ENCODE results near the gene TRAPPC10.

The TRAPPC10 gene

DNA sequence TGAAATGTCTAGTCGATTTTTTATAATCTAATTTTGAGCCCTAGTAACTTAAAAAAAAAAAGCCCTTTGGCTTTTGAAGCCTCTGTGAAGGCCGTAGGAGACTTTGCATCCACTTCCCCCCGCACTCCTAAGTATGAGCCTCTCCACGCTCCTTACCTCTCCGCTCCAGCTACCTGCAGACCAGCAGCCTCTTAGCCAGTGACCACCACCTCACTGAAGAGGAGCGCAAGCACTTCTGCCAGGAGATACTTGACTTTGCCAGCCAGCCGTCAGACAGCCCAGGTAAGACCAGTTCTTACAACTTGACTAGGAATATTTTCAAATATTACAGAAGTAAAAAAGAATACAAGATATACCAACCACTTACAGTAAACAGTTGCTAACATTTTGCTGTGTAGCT is 67.7 kb downstream of the TRAPPC10 start:
- no peak for DNase-seq
- H3K27me3 ChIP-seq, result no peaks in the 10 kb centered on the region
- peaks cover 62% of the 10 kb centered on the region for H3K36me3 ChIP-seq
- TF ChIP-seq, protein P1, sequence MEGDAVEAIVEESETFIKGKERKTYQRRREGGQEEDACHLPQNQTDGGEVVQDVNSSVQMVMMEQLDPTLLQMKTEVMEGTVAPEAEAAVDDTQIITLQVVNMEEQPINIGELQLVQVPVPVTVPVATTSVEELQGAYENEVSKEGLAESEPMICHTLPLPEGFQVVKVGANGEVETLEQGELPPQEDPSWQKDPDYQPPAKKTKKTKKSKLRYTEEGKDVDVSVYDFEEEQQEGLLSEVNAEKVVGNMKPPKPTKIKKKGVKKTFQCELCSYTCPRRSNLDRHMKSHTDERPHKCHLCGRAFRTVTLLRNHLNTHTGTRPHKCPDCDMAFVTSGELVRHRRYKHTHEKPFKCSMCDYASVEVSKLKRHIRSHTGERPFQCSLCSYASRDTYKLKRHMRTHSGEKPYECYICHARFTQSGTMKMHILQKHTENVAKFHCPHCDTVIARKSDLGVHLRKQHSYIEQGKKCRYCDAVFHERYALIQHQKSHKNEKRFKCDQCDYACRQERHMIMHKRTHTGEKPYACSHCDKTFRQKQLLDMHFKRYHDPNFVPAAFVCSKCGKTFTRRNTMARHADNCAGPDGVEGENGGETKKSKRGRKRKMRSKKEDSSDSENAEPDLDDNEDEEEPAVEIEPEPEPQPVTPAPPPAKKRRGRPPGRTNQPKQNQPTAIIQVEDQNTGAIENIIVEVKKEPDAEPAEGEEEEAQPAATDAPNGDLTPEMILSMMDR (IDR thresholded peaks at IDR 0.05; ENCODE audit: low read depth, low read length), result no peak
- H3K4me1 ChIP-seq, result no peaks in the 10 kb centered on the region
- H3K9me3 ChIP-seq, result no peaks in the 10 kb centered on the region
- H3K4me3 ChIP-seq (ENCODE audit: low read depth, low read length), result no peak overlapping the region

DNA sequence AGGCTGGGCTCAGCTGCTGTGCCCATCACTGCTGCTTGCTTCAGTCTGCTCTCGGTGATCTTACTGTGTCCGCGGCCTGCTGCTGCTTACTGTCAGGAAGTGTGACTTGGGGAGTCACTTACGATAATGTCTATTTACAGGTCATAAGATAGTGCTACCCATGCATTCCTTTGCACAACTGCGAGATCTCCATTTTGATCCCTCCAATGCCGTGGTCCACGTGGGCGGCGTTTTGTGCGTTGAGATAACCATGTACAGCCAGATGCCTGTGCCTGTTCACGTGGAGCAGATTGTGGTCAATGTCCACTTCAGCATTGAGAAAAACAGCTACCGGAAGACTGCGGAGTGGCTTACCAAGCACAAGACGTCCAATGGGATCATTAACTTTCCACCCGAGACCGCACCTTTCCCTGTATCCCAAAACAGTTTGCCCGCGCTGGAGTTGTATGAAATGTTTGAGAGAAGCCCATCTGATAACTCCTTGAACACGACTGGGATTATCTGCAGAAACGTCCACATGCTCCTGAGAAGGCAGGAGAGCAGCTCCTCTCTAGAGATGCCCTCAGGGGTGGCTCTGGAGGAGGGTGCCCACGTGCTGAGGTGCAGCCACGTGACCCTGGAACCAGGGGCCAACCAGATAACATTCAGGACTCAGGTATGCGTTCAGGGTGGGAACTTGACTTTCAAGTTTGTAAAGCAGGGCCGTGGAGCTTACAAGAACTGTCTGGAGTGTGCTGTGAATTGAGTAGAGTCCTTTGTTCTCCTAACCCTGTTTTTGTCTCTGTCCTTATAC is 70.7 kb downstream of the TRAPPC10 start:
- Histone ChIP-seq H3K36me3 (peaks cover 66% of the 10 kb centered on the region), H3K9me3 (no peaks in the 10 kb centered on the region), H3K4me3 (ENCODE audit: low read depth, low read length) (no peak overlapping the region), H3K27me3 (no peaks in the 10 kb centered on the region), H3K4me1 (no peaks in the 10 kb centered on the region)
- no peak for DNase-seq
- TF ChIP-seq, protein P1 (IDR thresholded peaks at IDR 0.05; ENCODE audit: low read depth, low read length), result no peak

DNA sequence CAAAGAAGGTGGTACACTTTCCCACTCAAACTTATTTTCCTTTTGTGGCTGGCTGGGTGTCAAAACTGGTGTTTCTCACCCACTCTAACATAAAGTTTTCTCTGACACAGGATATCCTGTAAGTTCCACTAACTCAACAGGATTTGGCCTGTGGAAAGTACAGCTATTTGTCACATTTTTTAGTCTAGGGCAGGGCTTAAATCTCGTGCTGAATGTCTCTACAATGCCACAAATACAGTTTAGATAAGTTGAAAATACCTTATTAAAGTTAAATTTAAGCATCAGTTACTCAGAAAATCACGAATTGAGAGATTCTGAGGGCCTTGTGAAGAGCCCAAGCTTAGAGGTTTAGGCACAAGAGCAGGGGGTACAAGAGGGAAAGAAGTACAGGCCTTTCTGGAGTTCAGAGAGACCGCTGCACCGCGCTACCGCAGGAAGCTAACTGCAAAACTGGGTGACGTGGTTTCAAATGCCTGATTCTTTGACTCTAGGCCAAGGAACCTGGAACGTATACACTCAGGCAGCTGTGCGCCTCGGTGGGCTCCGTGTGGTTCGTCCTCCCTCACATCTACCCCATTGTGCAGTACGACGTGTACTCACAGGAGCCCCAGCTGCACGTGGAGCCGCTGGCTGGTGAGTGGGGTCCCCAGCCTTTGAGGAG is 71.7 kb downstream of the TRAPPC10 start:
- H3K9me3 ChIP-seq, result no peaks in the 10 kb centered on the region
- H3K4me1 ChIP-seq, result no peaks in the 10 kb centered on the region
- peaks cover 72% of the 10 kb centered on the region for H3K36me3 ChIP-seq
- DNase-seq, result no peak
- H3K27me3 ChIP-seq, result no peaks in the 10 kb centered on the region
- no peak overlapping the region for H3K4me3 ChIP-seq (ENCODE audit: low read depth, low read length)
- TF ChIP-seq, protein P1 (IDR thresholded peaks at IDR 0.05; ENCODE audit: low read depth, low read length), result no peak

DNA sequence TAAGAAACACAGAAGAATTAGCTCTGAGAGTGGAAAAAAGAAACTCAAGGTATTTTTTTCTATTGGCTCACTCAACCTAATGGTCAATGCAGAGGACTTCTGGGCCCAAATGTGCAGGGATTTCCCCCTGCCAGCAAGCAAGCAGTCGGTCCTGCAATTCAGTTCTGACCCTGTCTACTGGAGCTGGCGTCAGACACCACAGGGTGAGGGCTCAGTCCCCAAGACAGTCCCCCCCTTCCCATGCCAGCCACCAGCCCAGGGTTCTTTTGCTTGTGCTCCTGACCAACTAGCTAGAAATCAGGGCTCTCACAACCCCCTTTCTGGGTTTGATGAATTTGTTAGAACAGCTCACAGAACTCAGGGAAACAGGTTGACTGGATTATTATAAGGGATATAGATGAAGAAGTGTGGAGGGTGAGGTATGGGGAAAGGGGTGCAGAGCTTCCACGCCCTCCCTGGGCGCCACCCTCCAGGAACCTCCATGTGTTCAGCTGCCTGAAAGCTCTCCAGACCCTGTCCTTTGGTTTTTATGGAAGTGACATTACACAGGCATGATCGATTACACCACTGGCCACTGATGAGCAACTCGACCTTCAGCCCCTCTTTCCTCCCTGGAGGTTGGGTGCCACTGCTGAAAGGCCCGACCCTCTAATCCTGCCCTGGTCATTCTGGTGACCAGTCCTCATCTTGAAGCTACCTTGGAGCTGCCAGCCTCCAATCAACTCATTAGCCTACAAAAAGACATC is 72.6 kb downstream of the TRAPPC10 start:
- Histone ChIP-seq H3K27me3 (no peaks in the 10 kb centered on the region), H3K36me3 (peaks cover 73% of the 10 kb centered on the region), H3K9me3 (no peaks in the 10 kb centered on the region), H3K4me1 (no peaks in the 10 kb centered on the region), H3K4me3 (ENCODE audit: low read depth, low read length) (no peak overlapping the region)
- TF ChIP-seq, protein P1 (IDR thresholded peaks at IDR 0.05; ENCODE audit: low read depth, low read length), result no peak
- DNase-seq, result no peak

DNA sequence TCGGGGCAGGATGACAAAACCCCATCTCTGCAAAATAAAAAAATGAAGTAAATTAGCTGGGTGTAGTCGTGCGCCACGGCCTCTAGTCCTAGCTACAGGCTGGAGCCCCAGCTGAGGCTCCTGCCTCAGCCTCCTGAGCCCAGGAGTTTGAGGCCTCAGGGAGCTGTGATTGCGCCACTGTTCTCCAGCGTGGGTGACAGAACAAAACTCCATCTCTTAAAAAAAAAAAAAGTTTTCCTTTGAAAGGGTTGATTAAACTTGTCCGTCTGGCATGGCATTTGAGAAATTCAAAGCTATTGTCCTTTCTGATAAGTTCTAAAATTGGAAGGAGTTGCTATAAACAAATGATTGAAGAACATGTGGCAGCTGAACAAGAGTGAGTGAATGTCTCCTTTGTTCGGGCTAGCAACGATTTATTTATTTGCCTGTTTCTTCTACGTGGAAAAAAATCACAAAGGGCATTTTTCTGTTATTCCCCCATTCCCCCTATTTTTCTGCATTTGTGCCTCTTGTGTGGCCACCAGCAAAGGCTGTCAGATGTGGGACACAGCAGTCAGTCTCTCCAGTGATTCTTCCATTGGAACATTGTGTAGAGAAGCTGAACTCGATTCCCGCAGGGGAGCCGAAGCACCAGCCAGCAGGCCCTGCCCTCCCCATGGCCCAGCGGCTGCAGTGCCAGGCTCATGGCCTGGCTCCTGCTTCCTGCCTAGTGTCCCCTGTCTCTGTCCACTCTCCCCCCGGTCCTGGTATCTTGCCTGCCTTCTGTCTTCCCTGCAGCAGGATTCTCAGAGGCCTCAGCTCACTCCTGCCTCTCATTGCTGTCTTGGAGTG is 73.6 kb downstream of the TRAPPC10 start:
- Histone ChIP-seq H3K4me1 (no peaks in the 10 kb centered on the region), H3K4me3 (ENCODE audit: low read depth, low read length) (no peak overlapping the region), H3K9me3 (no peaks in the 10 kb centered on the region), H3K27me3 (no peaks in the 10 kb centered on the region), H3K36me3 (peaks cover 83% of the 10 kb centered on the region)
- TF ChIP-seq, protein P1 (IDR thresholded peaks at IDR 0.05; ENCODE audit: low read depth, low read length), result no peak
- no peak for DNase-seq
